Mesodermal cell (in vitro differentiated cells): ENCODE measurements around the gene PTCRA. TPM values are rescaled to one million over a fixed set of nuclear protein-coding genes. Genes with fewer than 3 reads are reported as not detected.
"Not testable (repeated sequence)": the region's sequence is repeated elsewhere in the genome, so short reads cannot be mapped to it uniquely, and the experiment has no call there.

ENCODE experiments used
- H3K27ac ChIP-seq: 2 replicates; pipeline ENCODE4 v1.7.0; 2013; ENCODE audit warnings: mild to moderate bottlenecking, low read depth, low read length, moderate library complexity; ENCODE audit not compliant: severe bottlenecking
- H3K36me3 ChIP-seq: 2 replicates; pipeline ENCODE4 v1.7.1; 2013; ENCODE audit warnings: mild to moderate bottlenecking, low read length, moderate library complexity; ENCODE audit not compliant: control insufficient read depth, insufficient read depth
- H3K4me1 ChIP-seq: one replicate; pipeline ENCODE4 v1.7.1; 2013; ENCODE audit warnings: mild to moderate bottlenecking, low read length; ENCODE audit not compliant: insufficient read depth, control insufficient read depth, poor library complexity, severe bottlenecking
- H3K4me3 ChIP-seq: 2 replicates; pipeline ENCODE4 v1.7.0; 2013; ENCODE audit warnings: low read length, control low read depth, mild to moderate bottlenecking; ENCODE audit not compliant: insufficient read depth, poor library complexity, severe bottlenecking; ENCODE audit errors: extremely low read depth
- H3K9me3 ChIP-seq: 2 replicates; pipeline ENCODE4 v1.7.1; 2013; ENCODE audit warnings: mild to moderate bottlenecking, low read length, moderate library complexity; ENCODE audit not compliant: control insufficient read depth
- WGBS, 2 experiments: methylation state at CpG; one replicate each; pipeline ENCODE4 v1.1.5; 2013; ENCODE audit warnings: missing lambda C conversion rate in 2 of 2; ENCODE audit not compliant: insufficient coverage in 2 of 2; 5-methylcytosine and 5-hydroxymethylcytosine counted together
- polyA plus RNA-seq, 2 experiments: library from polyadenylated mRNA; stranded (reverse); fragments of 50-300 nt; gene quantifications; one replicate each; pipeline ENCODE4 v1.2.3, GENCODE V29; 2013

Gene PTCRA, protein sequence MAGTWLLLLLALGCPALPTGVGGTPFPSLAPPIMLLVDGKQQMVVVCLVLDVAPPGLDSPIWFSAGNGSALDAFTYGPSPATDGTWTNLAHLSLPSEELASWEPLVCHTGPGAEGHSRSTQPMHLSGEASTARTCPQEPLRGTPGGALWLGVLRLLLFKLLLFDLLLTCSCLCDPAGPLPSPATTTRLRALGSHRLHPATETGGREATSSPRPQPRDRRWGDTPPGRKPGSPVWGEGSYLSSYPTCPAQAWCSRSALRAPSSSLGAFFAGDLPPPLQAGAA
- polyA plus RNA-seq (2013, experiment 1 of 2) = 0.55 TPM
- polyA plus RNA-seq (2013, experiment 2 of 2) = 0.91 TPM

DNA sequence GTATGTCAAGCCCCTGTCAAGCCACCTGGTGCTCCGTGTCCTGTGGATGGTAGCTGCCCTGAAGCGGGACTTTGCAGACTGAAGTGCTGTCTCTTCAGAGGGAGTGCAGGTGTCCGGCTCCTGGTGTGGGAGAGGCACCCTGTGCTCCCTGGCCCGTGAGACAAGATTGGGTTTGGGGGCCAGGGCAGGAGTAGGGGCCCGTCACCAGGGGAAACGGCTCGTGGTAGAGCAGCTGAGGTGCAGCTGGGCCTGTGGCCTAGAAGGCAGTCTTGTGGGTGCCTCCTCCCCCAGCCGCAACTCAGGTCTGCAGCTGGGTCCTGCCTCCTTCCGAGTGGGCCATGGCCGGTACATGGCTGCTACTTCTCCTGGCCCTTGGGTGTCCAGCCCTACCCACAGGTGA, at the start of gene PTCRA:
Gene PTCRA (plus strand): TSS at position 322 of the 400 bp plus-strand sequence. CDS start 17 bp downstream, at position 339.
- Histone ChIP-seq H3K4me1 (no peaks in the 10 kb centered on the region), H3K4me3 (no peak within 1 kb of the TSS), H3K9me3 (no peaks in the 10 kb centered on the region), H3K36me3 (no peaks in the 10 kb centered on the region), H3K27ac (no peak within 1 kb of the TSS)
- 95 to 97% methylated on average over 8 to 9 of the region's 10 CpGs for WGBS, 2 experiments

DNA sequence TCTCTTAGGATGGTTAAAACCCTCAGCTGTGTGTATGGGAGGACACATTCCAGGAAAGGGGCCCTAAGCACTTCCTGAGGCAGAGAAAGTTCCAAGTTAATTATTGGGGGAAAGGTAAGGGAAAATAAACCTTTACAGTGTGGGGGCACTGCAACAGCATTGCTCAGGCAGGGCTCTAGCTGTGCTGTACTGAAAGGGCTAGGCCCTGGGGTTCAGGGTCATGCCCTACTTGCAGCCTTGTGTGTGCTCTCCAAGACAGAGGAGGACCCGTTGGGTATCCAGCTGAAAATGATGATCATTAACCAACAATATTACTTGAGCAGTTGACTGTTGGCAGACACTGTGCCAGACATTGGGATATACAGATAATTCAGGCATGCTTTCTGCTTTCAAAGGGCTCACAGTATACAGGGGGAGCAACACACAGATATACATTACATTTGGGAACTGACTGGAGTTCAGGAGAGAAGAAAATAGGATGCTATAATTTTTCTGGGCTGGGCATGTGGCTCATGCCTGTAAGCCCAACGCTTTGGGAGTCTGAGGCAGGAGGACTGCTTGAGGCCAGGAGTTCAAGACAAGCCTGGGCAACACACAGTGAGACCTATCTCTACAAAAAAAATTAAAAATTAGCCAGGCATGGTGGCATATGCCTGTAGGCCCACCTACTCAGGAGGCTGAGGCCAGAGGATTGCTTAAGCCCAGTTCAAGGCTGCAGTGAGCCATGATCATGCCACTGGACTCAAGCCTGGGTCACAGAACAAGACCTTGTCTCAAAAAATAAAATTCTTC, 45.5 kb upstream of the PTCRA start:
- H3K4me3 ChIP-seq = no peak overlapping the region
- 100% methylated on average over 1 of the region's 2 CpGs for WGBS, 2 experiments
- H3K9me3 ChIP-seq = no peaks in the 10 kb centered on the region
- H3K4me1 ChIP-seq = no peaks in the 10 kb centered on the region
- H3K27ac ChIP-seq = no peak overlapping the region
- H3K36me3 ChIP-seq = peaks cover 9% of the 10 kb centered on the region

DNA sequence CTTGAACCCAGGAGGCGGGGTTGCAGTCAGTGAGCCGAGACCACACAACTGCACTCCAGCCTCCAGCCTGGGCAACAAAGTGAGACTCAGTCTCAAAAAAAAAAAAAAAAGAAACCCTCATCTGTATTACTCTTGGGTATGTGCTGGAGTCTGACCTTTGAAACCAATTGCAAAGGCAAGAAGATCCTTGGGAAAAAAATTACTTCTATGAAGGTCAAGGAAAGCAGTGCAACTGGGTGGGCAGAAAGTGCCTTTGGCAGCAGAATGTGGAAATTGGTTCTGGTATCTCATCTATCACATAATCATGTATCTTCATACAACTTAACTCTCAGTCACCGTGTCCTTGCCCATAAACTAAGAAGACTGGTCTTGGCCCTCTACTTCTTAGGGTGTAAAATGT, 44.1 kb upstream of the PTCRA start:
- no peaks in the 10 kb centered on the region for H3K9me3 ChIP-seq
- no peak overlapping the region for H3K4me3 ChIP-seq
- H3K36me3 ChIP-seq = peaks cover 5% of the 10 kb centered on the region
- WGBS, 2 experiments = 70 to 100% methylated on average over 2 of the region's 3 CpGs
- H3K27ac ChIP-seq = no peak overlapping the region
- no peaks in the 10 kb centered on the region for H3K4me1 ChIP-seq

DNA sequence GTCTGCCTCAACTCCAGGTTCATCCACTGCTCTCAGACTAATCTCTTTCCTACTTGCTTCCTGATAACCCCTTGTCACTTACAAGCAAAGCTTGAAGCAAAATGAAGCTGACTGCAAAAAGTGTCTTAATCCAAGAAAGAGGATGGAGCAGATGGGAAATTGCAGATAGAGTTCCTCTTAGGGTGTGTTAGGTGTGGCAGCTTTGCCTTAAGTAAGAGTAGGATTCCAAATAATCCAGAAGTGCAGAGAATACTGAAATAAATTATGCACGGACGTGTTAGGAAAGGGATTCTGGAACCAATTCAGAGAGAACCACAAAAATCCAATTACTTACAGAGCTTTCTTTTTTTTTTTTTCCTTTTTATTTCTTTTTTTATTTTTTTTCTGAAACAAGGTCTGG, 42.5 kb upstream of the PTCRA start:
- H3K9me3 ChIP-seq = no peaks in the 10 kb centered on the region
- no peaks in the 10 kb centered on the region for H3K4me1 ChIP-seq
- H3K36me3 ChIP-seq = no peaks in the 10 kb centered on the region
- no peak overlapping the region for H3K4me3 ChIP-seq
- 81% methylated on average over 2 of the region's 2 CpGs; no CpG with 5 or more reads in 1 of the 2 experiments for WGBS, 2 experiments
- H3K27ac ChIP-seq = no peak overlapping the region

DNA sequence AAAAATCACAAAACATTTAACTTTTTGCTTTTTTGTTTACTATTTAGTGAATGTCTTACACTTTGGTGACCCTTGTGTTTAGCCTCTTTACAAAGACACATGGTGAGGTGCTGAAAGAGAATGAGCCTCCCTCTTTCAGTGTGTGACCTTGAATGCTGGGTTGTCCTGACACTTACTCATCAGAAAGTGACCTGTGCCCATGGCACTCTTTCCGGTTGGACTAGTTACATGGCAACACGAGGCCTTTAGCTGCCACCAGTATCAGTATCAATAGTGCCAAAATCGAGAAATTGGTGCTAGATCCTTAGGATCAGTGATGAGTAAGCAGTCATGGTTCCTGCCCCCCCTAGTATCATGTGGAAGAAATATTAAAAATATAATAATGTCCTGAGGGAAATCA, 38.2 kb upstream of the PTCRA start:
- Histone ChIP-seq H3K4me1 (peaks cover 3% of the 10 kb centered on the region), H3K27ac (no peak overlapping the region), H3K9me3 (no peaks in the 10 kb centered on the region), H3K36me3 (peaks cover 20% of the 10 kb centered on the region), H3K4me3 (no peak overlapping the region)
- 85 to 100% methylated on average over 3 of the region's 3 CpGs for WGBS, 2 experiments

DNA sequence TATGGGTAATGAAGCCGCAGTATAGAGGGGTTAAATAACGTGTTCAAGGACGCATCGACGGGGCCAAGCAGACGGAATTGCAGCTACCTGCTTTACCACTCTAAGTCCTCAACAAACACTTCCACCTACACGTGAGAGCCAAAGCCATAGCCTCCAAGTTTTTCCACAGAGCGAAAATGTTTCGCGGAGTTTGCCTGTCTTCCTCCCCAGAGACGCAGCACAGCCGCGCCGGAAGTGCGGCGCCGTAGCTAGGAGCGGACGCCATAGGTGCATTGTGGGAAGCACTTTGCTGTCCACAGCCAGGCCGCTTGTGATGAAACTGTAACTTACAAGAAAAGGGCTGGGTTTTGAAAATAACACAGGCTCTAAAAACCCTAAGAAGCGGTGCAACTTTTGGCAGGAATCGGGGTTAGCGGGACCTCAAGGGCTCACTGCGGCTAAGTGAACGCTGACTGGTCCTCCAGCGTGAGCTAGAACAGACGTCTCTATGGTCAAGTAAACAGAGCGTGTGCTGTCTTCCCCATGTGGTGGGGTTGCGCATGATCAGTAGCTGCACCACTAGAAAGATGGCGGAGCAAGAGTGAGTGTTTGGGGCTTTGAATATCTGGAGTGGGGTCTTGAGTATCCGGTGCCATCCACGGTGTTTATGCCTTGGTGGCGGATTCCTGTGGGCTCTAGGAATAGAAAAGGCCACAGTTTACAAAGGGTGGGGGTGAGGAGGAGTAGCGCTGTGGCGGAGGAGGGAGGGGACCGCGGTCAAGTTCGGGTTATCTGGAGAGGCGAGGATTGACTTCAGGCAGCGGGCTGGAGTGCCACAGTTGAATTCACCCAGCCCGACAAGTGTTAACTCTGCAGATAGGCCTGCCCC, 36.2 kb upstream of the PTCRA start, which contains the start of gene RPL7L1:
Gene RPL7L1 (plus strand): TSS at position 245 of the 868 bp plus-strand sequence. CDS start 295 bp downstream, at position 540.
- Histone ChIP-seq H3K27ac (peak within 1 kb of the TSS; percentile 91), H3K9me3 (no peaks in the 10 kb centered on the region), H3K4me3 (peak within 1 kb of the TSS; percentile 67), H3K36me3 (peaks cover 39% of the 10 kb centered on the region), H3K4me1 (peaks cover 3% of the 10 kb centered on the region)
- 0 to 1% methylated on average over 21 to 32 of the region's 41 CpGs for WGBS, 2 experiments

DNA sequence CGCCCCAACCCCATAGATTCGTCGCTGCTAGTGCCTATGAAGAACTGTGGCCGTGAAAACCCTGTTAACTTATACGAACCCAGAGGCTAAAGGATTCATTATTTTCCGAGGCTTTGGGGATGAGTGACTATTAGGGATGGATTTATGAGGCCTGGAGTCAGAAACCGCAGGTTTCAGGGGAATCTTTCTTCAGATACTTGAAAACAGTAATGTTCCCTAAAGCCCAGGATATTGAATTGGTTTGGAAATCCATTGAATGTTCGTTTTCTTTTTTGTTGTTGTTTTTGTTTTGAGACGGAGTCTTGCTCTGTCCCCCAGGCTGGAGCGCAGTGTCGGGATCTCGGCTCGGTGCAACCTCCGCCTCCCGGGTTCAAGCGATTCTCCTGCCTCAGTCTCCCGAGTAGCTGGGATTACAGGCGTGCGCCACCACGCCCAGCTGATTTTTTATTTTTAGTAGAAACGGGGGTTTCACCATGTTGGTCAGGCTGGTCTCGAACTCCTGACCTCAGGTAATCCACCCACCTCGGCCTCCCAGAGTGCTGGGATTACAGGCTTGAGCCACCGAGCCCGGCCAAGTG, 35.5 kb upstream of the PTCRA start:
- not testable (repeated sequence) for H3K4me1 ChIP-seq, H3K9me3 ChIP-seq
- 29 to 35% methylated on average over 13 to 20 of the region's 25 CpGs for WGBS, 2 experiments
- Histone ChIP-seq H3K36me3 (peaks cover 47% of the 10 kb centered on the region), H3K4me3 (peak overlapping the region; percentile 67), H3K27ac (peak overlapping the region; percentile 91)

DNA sequence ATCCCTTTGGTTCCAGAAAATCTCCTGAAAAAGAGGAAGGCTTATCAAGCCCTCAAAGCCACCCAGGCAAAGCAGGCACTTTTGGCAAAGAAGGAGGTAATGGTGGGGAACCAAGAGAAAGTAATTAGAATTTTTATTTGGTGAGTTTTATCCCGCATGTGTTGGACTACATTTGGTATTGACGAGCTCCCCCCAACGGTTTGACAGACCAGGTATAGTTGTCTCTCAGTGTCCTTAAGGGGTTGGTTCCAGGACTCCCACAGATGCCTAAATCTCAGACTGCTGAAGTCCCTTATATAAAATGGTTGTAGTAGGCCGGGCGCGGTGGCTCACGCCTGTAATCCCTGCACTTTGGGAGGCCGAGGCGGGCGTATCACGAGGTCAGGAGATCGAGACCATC, 35.0 kb upstream of the PTCRA start:
- not testable (repeated sequence) for H3K4me1 ChIP-seq, H3K9me3 ChIP-seq, H3K27ac ChIP-seq
- Histone ChIP-seq H3K4me3 (peak overlapping the region; percentile 67), H3K36me3 (peaks cover 52% of the 10 kb centered on the region)
- 85 to 86% methylated on average over 12 of the region's 12 CpGs for WGBS, 2 experiments

DNA sequence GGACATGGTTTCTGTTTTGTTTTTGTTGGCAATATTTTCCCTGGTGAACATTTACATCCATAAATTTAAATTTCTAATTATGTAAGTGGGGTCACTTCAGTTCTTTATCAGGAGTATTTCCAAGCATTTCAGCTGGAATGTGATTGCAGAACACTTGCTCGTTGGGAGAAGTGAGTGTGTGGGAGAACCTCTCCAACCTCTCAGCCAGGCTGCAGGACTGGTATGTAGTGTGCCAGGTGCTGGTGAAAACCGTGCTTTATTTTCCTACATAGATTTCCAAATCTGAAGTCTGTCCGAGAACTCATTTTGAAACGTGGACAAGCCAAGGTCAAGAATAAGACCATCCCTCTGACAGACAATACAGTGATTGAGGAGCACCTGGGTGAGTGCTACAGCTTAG, 30.2 kb upstream of the PTCRA start:
- H3K4me1 ChIP-seq = peaks cover 10% of the 10 kb centered on the region
- peaks cover 69% of the 10 kb centered on the region for H3K36me3 ChIP-seq
- no peak overlapping the region for H3K4me3 ChIP-seq
- no peaks in the 10 kb centered on the region for H3K9me3 ChIP-seq
- 100% methylated on average over 1 to 3 of the region's 4 CpGs for WGBS, 2 experiments
- no peak overlapping the region for H3K27ac ChIP-seq

DNA sequence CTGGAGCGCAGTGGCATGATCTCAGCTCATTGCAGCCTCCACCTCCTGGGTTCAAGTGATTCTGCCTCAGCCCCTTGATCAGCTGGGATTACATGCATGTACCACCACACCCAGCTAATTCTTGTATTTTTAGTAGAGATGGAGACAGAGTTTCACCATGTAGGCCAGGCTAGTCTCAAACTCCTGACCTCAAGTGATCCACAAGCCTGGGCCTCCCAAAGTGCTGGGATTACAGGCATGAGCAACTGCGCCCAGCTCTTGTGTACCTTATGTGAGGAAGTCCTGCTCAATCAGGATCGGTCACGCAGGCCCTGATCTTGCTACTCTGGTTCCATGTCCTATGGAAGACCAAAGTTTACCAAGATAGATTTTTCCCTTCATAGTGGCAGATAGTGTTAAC, 27.7 kb upstream of the PTCRA start:
- not testable (repeated sequence) for H3K9me3 ChIP-seq, H3K4me3 ChIP-seq, H3K4me1 ChIP-seq, H3K27ac ChIP-seq
- peaks cover 45% of the 10 kb centered on the region for H3K36me3 ChIP-seq
- WGBS, 2 experiments = 100% methylated on average over 1 to 2 of the region's 4 CpGs
